Bronchial epithelial cell (primary cell): ENCODE data around the gene RTEL1. TPM values are rescaled to one million over a fixed set of nuclear protein-coding genes. Genes with fewer than 3 reads are reported as not detected.

Experiments
- DNase-seq: peaks from one replicate; pipeline ENCODE4 v3.0.0-alpha.2; 2010; ENCODE audit warnings: low read depth
- FAIRE-seq: peaks from 2 replicates; lab custom pipeline; 2011; peaks lifted over from hg19 to GRCh38; lab: Jason Lieb, UNC
- H3K27me3 ChIP-seq: 2 replicates; pipeline ENCODE4 v1.5.1; 2011; ENCODE audit warnings: low read length; ENCODE audit not compliant: control insufficient read depth, insufficient read depth
- H3K36me3 ChIP-seq: 2 replicates; pipeline ENCODE4 v1.5.1; 2011; ENCODE audit warnings: low read length; ENCODE audit not compliant: control insufficient read depth, insufficient read depth
- H3K4me3 ChIP-seq: 2 replicates; pipeline ENCODE4 v1.5.1; 2011; ENCODE audit warnings: mild to moderate bottlenecking, low read depth, low read length, control low read depth
- total RNA-seq: library from RNA; depleted of rRNA; stranded (reverse); fragments of >200 nt; gene quantifications from 2 replicates; pipeline ENCODE4 v1.2.1, GENCODE V29; 2014
- TF ChIP-seq, protein P1 (sequence below): IDR thresholded peaks from 2 replicates; pipeline ENCODE4 v1.5.1; 2011; ENCODE audit warnings: mild to moderate bottlenecking, moderate library complexity, low read length, control low read depth, inconsistent platforms; ENCODE audit not compliant: insufficient read depth, severe bottlenecking

Gene RTEL1
- total RNA-seq, 1 donor from 2014 or later = 4.5 TPM

- FAIRE-seq (no peak), DNase-seq (no peak)
- Histone ChIP-seq H3K27me3 (no peaks in the 10 kb centered on the region), H3K4me3 (no peak overlapping the region), H3K36me3 (peaks cover 12% of the 10 kb centered on the region)
- TF ChIP-seq, protein P1, sequence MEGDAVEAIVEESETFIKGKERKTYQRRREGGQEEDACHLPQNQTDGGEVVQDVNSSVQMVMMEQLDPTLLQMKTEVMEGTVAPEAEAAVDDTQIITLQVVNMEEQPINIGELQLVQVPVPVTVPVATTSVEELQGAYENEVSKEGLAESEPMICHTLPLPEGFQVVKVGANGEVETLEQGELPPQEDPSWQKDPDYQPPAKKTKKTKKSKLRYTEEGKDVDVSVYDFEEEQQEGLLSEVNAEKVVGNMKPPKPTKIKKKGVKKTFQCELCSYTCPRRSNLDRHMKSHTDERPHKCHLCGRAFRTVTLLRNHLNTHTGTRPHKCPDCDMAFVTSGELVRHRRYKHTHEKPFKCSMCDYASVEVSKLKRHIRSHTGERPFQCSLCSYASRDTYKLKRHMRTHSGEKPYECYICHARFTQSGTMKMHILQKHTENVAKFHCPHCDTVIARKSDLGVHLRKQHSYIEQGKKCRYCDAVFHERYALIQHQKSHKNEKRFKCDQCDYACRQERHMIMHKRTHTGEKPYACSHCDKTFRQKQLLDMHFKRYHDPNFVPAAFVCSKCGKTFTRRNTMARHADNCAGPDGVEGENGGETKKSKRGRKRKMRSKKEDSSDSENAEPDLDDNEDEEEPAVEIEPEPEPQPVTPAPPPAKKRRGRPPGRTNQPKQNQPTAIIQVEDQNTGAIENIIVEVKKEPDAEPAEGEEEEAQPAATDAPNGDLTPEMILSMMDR = no peak
These were observed 4.7 kb downstream of the RTEL1 start for GRCh38 chr20:63662813-63663189.

DNA sequence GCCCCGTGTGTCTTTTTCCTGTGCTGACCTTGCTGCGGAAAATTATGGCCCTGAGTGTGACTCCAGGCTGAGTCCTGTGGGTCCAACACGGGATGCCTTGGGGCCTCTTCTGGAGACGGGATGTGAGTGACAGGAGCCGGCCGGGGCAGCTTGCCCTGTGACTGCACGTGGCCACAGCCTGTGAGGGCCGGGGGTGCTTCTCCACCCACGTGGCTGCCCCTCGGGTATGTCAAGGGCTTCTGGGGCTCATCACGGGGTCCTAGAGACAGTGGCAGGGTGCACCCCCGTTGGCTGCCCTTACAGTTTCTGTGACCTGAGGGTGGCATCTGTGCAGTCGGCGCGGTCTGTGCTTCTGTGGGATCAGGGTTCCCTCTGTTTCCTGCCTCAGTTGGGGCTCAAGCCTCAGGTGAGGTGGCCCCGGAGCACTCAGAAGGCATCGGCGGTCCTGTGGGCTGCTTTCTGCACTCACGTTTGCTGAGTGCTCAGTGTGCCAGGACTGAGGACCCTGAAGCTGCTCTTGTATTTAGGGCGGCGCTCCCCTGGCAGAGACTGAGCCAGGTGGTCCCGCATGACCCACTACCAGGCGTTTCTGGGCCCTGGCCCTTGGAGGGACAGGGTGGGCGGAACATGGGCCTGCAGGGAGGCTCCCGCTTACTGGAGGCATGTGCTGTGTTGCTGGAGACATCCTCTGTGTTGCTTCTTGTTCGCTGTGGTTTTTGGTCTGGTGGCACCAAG, 5.4 kb downstream of the RTEL1 start:
- peaks cover 15% of the 10 kb centered on the region for H3K36me3 ChIP-seq
- no peak overlapping the region for H3K4me3 ChIP-seq
- DNase-seq (no peak), FAIRE-seq (no peak)
- H3K27me3 ChIP-seq = no peaks in the 10 kb centered on the region
- TF ChIP-seq, protein P1 = no peak

- TF ChIP-seq, protein P1 = no peak
- DNase-seq (no peak), FAIRE-seq (no peak)
- no peak overlapping the region for H3K4me3 ChIP-seq
- H3K27me3 ChIP-seq = no peaks in the 10 kb centered on the region
- peaks cover 17% of the 10 kb centered on the region for H3K36me3 ChIP-seq
These were observed 6.2 kb downstream of the RTEL1 start for GRCh38 chr20:63664143-63664851.

GRCh38 chr20:63664861-63665594, 6.9 kb downstream of the RTEL1 start:
- TF ChIP-seq, protein P1 = no peak
- FAIRE-seq (no peak), DNase-seq (no peak)
- Histone ChIP-seq H3K36me3 (peaks cover 17% of the 10 kb centered on the region), H3K4me3 (no peak overlapping the region), H3K27me3 (no peaks in the 10 kb centered on the region)

DNA sequence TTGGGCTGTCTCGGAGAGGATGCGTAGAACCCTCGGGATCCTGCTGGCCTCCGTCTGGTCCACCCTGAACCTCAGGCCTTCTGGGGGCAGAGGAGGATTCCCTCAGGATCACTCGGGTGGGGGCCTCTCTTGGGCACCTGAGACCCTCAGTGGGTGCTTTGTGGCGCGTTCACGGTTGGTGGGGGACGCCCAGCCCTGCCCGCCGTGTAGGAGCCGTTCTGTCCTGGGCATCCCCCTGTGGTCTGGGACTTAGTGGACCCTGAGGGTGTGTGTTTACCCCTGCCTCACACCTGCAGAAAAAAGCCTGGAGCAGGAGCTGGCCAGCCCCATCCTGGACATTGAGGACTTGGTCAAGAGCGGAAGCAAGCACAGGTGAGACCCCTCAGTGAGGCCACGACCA, 7.6 kb downstream of the RTEL1 start:
- Histone ChIP-seq H3K27me3 (no peaks in the 10 kb centered on the region), H3K4me3 (no peak overlapping the region), H3K36me3 (peaks cover 17% of the 10 kb centered on the region)
- DNase-seq (no peak), FAIRE-seq (no peak)
- TF ChIP-seq, protein P1 = no peak
